HepG2 (cell line): ENCODE data around the gene KCNIP4.

Experiments
- CREM ChIP-seq, 2 experiments: sonication (generic) in 1 of 2; formaldehyde crosslinking in 1 of 2; IDR thresholded peaks; 2 replicates each; pipeline versions ENCODE4 v1.4.0 to v1.6.1; 2016 to 2020; ENCODE audit warnings: antibody characterized with exemption in 1 of 2, mild to moderate bottlenecking in 1 of 2, missing genetic modification reagents in 1 of 2
- CTCF ChIP-seq: sonication (generic); formaldehyde crosslinking; IDR thresholded peaks from 2 replicates; pipeline ENCODE4 v1.5.0; 2020; ENCODE audit warnings: mild to moderate bottlenecking, missing genetic modification reagents, moderate library complexity
- HBP1 ChIP-seq: IDR thresholded peaks from 2 replicates; pipeline ENCODE4 v1.6.1; 2016; ENCODE audit warnings: low read depth, control low read depth
- JDP2 ChIP-seq: sonication (generic); formaldehyde crosslinking; IDR thresholded peaks from 2 replicates; pipeline ENCODE4 v1.8.1; 2022; ENCODE audit warnings: missing genetic modification reagents, borderline replicate concordance
- ZBTB33 ChIP-seq: sonication (generic); formaldehyde crosslinking; IDR thresholded peaks from 2 replicates; pipeline ENCODE4 v1.4.0; 2020; ENCODE audit warnings: missing genetic modification reagents
- ZFP62 ChIP-seq: sonication (generic); formaldehyde crosslinking; IDR thresholded peaks from 2 replicates; pipeline ENCODE4 v1.4.0; 2020; ENCODE audit warnings: missing genetic modification reagents
- ZNF274 ChIP-seq: sonication (generic); formaldehyde crosslinking; IDR thresholded peaks from 2 replicates; pipeline ENCODE4 v1.5.1; 2020; ENCODE audit warnings: mild to moderate bottlenecking, missing genetic modification reagents
- ZNF446 ChIP-seq: sonication (generic); formaldehyde crosslinking; IDR thresholded peaks from 2 replicates; pipeline ENCODE4 v1.5.0; 2020; ENCODE audit warnings: mild to moderate bottlenecking, missing genetic modification reagents
- TF ChIP-seq, protein P1 (sequence below): sonication (generic); formaldehyde crosslinking; conservative IDR thresholded peaks from 2 replicates; pipeline ENCODE4 v1.8.1; 2023; ENCODE audit warnings: missing genetic modification reagents
- TF ChIP-seq, protein P2 (sequence below): IDR thresholded peaks from 2 replicates; pipeline ENCODE4 v1.6.1; 2018; ENCODE audit warnings: missing genetic modification reagents

GRCh38 chr4:20683766-20684165, 1264.8 kb downstream of the KCNIP4 start:
- TF ChIP-seq ZNF446 (no peak), ZBTB33 (CRISPR knock-in tag) (no peak), ZFP62 (no peak), CTCF (no peak), HBP1 (no peak), CREM (IDR thresholded peaks at IDR 0.05) (no peak), CREM (CRISPR knock-in tag; IDR thresholded peaks at IDR 0.05) (no peak), ZNF274 (CRISPR knock-in tag) (no peak), JDP2 (CRISPR knock-in tag) (no peak)
- TF ChIP-seq, protein P1, sequence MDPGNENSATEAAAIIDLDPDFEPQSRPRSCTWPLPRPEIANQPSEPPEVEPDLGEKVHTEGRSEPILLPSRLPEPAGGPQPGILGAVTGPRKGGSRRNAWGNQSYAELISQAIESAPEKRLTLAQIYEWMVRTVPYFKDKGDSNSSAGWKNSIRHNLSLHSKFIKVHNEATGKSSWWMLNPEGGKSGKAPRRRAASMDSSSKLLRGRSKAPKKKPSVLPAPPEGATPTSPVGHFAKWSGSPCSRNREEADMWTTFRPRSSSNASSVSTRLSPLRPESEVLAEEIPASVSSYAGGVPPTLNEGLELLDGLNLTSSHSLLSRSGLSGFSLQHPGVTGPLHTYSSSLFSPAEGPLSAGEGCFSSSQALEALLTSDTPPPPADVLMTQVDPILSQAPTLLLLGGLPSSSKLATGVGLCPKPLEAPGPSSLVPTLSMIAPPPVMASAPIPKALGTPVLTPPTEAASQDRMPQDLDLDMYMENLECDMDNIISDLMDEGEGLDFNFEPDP (CRISPR knock-in tag), result no peak
- TF ChIP-seq, protein P2, sequence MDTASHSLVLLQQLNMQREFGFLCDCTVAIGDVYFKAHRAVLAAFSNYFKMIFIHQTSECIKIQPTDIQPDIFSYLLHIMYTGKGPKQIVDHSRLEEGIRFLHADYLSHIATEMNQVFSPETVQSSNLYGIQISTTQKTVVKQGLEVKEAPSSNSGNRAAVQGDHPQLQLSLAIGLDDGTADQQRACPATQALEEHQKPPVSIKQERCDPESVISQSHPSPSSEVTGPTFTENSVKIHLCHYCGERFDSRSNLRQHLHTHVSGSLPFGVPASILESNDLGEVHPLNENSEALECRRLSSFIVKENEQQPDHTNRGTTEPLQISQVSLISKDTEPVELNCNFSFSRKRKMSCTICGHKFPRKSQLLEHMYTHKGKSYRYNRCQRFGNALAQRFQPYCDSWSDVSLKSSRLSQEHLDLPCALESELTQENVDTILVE, result no peak
